ENCODE data around the gene SNCB.

Gene SNCB

GRCh38 chr5:176644294-176644693 lies 14.0 kb upstream of the SNCB start:
- DNase-seq (ENCODE audit: low read depth), result no peak

DNA sequence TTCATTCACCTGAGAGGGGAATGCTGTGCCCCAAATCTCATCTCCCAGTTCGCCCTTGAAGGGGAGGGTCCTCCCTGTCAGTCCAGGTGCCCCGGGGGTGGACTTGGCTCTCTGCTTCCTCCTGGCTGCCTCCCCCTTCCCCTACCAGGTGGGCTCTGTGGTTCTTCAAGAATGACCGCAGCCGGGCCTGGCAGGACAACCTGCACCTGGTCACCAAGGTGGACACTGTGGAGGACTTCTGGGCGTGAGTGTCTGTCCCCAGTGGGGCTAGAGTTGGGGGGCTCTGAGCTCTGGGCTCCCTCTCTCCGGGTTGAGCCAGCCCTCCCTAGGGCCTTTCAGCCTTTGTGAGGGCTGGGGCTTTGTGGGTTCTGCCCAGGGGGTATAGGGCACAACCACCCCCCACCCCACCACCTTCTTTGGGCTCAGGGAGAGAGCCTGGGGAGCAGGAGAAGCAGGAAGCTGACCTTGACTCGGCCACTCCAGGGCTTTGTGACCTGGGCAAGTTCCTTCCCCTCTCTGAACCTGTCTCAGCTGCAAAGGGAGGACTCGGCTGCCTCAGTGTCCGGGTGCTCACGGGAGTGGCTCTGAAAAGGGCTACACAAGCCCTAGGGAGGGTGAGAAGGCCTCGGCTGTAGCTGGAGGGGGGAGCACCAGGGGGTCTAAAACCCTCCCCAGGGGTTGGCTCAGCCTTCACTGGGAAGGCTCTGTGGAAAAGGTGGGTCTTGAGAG lies 13.3 kb upstream of the SNCB start:
- no peak for DNase-seq (ENCODE audit: low read depth)

DNA sequence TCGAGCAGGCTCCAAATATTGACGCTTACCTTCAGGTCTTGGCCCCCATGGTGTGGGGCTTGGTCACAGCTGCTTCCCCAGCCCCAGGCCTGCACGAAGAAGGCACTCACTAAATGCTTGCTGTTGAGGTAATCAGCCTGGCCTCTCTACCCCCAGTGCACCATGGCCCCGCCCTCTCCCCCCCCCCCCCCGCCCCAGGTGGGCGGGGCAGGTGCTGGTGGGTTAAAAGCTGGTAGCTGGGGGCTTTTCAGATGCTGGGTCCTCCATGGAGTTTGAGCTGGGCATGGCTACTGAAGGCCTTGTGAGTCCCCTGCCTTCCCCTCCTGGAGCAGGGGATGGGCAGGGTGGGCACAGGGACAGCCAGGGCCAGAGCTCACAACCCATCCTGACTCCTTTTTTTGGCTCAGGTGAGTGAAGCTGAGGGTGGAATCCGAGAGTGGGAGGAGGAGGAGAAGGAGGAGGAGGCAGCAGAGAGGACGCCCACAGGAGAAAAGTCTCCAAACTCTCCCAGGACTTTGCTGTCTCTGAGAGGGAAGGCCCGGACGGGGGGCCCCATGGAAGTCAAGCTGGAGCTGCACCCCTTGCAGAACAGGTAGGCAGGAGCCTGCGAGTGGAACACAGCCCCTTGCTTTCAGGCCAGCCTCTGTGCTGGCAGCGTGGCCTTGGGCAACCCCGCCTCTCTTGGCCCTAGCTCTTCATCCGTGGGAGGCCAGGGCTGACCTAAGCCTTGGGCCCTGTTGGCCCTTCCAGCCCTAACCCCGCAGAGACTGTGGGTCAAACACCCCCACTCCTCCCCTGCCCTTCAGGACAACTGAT lies 12.5 kb upstream of the SNCB start:
- no peak for DNase-seq (ENCODE audit: low read depth)

DNA sequence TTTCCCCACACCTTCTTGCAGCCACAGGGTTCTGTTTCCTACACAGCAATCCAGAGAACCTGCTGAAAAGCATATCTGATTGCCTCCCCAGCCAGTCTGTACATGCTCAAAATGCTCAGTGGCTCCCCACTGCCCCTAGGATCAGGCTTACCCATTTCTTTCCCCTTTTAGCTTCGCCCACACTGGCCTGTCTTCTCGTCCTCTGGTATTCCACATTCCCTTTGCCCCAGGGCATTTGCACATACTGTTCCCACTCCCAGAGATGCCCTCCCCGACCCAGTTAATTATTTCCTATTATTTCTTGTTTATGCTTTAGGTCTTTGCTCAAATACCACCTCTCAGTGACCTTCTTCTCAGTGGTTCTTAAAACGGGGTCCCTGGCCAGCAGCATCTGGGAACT lies 10.3 kb upstream of the SNCB start:
- DNase-seq (ENCODE audit: low read depth), result no peak

DNA sequence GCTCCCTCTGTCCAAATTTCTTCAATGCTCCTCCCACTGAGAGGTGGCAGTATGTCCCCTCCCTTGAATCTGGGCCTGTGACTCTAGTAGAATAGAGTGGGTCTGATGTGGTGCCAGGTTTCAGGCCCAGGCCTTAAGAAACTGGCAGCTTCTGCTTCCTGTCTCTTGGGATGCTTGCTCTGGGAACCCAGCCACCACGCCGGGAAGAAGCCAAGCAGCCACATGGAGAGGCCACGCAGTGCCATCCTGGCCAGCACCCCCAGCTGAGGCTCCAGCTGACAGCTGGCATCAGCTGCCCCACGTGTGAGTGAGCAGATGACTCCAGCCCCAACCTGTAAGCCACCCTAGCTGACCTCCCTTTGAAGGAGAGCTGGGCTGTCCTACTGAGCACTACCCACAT lies 9.6 kb upstream of the SNCB start:
- no peak for DNase-seq (ENCODE audit: low read depth)

DNA sequence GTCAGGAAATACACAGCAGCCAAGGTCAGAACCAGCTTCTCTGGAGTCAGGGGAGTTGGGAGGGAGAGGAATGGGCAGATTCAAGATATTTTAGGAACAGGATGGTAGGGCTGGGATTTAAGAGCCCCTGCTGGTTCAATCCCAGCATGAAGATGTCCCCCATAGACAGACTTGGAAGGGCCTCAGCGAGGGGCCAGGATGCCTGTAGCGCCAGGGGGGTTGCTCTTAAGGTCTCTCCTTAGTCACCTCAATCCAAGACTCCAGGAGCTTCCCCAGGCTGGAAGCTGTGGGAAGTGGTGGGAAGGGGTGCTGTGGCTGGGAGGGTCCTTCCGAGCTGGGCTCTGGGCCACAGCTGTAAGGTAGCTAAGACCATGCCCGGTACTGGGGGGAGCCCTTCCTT lies 8.9 kb upstream of the SNCB start:
- no peak for DNase-seq (ENCODE audit: low read depth)

DNA sequence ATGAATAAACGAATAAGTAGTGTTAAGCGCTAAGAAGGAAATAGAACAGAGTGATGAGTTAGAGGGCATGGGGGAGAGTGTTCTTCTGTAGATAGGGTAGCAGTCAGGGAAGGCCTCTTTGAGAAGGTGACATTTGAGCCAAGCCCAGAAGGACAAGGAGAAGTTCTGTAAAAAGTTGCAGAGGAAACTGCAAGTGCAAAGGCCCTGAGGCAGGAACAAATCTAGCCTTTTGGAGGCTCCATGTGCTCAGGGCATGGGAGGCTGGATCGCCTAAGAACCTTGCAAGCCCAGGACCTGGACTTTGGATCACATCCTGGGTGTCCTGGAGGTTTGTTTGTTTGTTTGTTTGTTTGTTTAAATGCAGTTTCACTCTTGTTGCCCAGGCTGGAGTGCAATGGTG lies 8.1 kb upstream of the SNCB start:
- DNase-seq (ENCODE audit: low read depth), result no peak

DNA sequence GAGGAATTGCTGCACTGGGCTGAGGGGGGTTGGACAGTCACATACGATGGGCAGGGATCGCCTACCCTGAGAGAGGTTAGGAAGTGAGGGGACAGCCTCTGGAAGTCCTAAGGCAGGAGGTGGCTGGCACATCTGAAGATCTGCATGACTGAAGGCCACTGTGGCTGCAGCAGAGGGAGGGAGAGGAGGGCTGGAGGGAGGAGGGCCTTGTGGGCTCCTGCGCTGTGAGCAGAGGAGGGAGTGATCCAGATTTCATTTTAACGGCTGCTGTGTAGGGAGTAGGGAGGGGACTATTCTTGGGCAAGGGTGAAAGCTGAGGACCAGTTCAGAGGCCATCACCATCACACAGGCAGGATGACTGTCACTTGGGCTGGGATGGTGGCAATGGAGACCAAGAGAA lies 7.2 kb upstream of the SNCB start:
- no peak for DNase-seq (ENCODE audit: low read depth)

DNA sequence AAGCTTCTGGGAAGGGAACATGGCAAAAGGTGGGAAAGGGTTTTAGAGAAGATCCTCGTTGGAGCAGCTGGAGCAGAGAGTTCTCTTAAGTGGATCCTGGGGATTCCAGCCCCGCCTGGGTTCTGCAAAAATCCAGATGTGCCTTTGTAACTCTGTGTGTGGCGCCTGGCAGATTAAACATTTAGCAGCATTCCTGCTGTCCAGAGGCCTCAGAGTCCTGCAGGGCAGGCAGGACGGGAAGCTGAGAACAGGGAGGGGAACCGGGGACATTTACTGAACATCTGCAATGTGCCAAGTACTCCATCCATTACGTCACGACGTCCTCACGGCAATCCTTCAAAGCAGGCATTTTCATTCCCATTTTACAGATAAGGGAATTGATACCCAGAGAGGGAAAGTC lies 6.1 kb upstream of the SNCB start:
- DNase-seq (ENCODE audit: low read depth), result no peak

GRCh38 chr5:176633598-176633997 lies 3.3 kb upstream of the SNCB start:
- DNase-seq (ENCODE audit: low read depth), result no peak

- DNase-seq (ENCODE audit: low read depth), result no peak
Observed at GRCh38 chr5:176632745-176633144, 2.4 kb upstream of the SNCB start.

DNA sequence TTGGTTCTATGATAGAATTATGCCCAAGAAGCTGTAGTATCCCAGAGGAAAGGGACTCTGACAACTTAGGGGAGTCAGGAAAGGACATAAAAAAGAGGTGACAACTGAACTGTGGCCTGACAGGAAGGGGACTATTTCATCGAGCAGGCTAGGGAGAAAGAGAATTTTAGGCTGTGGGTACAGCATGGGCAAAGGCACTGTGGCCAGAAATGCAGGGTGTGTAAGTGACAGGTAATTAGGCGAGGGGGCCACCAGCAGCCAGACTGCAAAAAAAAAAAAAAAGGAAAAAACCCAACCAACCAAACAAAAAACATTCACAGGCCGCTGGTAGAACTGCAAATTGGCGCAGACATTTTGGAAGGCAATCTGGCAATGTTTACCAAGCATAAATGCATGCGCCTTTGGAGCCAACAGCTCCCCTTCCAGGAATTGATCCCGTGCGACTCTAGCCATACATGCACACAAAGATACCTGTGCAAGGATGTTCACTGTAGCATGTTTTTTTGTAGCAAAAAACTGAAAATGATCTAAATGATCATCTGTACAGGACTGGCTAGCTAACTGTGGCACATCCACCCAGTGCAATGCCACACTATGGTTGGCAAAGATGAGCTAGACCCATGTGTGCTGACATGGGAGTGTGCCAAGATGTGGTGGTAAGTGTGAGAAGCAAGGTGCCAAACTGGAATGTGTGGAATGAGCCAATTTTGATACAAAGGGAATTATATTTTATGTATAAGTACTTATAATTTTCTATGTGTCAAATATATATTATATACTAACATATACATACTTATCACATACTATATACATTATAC lies 1.3 kb upstream of the SNCB start:
- no peak for DNase-seq (ENCODE audit: low read depth)

- DNase-seq (ENCODE audit: low read depth), result no peak
Observed at GRCh38 chr5:176630681-176631222, 418 bp upstream of the SNCB start.

DNA sequence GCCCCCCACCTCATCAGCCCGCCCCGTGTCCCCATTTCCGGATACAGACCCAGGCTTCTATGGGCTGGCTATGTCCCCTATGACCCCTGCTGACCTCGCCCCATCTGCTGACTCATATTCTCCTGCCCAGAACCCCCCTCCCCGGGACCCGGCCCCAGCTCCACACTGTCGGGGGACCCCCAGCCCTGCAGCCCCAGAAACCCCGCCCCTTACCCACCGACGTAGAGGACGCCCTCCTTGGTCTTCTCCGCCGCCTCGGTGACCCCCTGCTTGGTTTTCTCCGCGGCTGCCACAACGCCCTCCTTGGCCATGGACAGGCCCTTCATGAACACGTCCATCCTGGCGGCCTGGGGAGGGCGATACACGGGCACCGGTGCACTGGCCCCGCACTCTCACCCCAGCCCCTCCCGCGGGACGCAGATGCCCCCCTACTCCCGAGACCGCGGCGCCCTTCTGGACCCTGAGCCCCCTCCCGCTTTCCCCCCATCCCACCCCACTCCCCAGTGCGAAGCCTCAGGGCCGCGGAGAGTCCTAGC lies 949 bp downstream of the SNCB start:
- no peak for DNase-seq (ENCODE audit: low read depth)

DNA sequence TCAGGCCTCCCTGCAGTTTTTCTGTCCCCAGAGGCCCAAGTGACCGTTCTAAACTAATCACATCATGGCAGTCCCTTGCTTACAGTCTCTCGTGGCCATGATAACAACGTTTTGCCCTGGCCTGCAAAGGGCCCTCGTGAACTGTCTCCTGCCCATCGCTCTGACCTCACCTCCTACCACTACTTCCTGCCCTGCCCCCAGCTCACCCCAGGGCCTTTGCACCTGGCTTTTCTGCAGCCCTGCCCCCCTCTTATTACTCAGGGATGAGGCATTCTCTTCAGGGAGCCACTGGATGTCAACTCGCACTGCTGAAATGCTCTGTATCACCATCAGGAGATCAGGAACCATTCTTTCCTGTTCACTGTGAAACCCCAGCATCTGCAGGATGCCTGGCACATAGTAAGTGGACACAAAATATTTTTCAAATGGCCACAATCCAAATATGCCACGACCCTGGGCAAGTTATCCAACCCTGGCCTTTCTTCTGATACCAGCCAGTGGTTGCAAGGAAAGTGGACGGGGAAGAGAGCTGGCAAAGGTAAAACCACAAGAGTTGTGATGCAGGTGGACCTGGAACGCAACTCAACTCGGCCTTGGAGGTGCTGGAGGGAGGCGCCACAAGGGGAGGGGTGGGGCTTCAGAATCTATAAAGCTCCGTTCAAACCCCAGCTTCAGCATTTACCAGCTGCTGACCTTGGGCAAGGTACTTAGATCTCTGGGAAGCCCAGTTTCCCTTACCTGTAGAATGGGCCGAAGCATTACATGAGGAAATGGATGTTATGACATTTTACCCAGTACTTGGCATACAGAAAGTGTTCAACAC lies 1.7 kb downstream of the SNCB start:
- DNase-seq (ENCODE audit: low read depth), result no peak

- DNase-seq (ENCODE audit: low read depth), result no peak
Observed at GRCh38 chr5:176627582-176627981, 2.8 kb downstream of the SNCB start.

GRCh38 chr5:176626876-176627236 lies 3.5 kb downstream of the SNCB start:
- no peak for DNase-seq (ENCODE audit: low read depth)

GRCh38 chr5:176625966-176626875 lies 4.1 kb downstream of the SNCB start:
- no peak for DNase-seq (ENCODE audit: low read depth)

GRCh38 chr5:176625512-176625911 lies 4.8 kb downstream of the SNCB start:
- DNase-seq (ENCODE audit: low read depth), result no peak

- no peak for DNase-seq (ENCODE audit: low read depth)
Observed at GRCh38 chr5:176624938-176625337, 5.4 kb downstream of the SNCB start.
